T-helper 2 cell treated with Interferon-gamma antibody and Interleukin-4, amounts not matched to agents 100 ng/mL and 5 ng/mL, for 36 hours (primary cell): ENCODE data around the gene MPI. TPM values are rescaled to one million over a fixed set of nuclear protein-coding genes. Genes with fewer than 3 reads are reported as not detected.

ENCODE experiments used
- intact Hi-C: fragments of 100-400 bp; cut with micrococcal nuclease; formaldehyde crosslinking; loops from one replicate; pipeline ENCODE4 v1.15.1; 2023
- total RNA-seq: library from RNA; stranded (reverse); gene quantifications from 2 replicates; pipeline ENCODE4 v1.2.3, GENCODE V29; 2022

The MPI gene, protein sequence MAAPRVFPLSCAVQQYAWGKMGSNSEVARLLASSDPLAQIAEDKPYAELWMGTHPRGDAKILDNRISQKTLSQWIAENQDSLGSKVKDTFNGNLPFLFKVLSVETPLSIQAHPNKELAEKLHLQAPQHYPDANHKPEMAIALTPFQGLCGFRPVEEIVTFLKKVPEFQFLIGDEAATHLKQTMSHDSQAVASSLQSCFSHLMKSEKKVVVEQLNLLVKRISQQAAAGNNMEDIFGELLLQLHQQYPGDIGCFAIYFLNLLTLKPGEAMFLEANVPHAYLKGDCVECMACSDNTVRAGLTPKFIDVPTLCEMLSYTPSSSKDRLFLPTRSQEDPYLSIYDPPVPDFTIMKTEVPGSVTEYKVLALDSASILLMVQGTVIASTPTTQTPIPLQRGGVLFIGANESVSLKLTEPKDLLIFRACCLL
- total RNA-seq, result 67.2 and 69.0 TPM in 2 replicates

DNA sequence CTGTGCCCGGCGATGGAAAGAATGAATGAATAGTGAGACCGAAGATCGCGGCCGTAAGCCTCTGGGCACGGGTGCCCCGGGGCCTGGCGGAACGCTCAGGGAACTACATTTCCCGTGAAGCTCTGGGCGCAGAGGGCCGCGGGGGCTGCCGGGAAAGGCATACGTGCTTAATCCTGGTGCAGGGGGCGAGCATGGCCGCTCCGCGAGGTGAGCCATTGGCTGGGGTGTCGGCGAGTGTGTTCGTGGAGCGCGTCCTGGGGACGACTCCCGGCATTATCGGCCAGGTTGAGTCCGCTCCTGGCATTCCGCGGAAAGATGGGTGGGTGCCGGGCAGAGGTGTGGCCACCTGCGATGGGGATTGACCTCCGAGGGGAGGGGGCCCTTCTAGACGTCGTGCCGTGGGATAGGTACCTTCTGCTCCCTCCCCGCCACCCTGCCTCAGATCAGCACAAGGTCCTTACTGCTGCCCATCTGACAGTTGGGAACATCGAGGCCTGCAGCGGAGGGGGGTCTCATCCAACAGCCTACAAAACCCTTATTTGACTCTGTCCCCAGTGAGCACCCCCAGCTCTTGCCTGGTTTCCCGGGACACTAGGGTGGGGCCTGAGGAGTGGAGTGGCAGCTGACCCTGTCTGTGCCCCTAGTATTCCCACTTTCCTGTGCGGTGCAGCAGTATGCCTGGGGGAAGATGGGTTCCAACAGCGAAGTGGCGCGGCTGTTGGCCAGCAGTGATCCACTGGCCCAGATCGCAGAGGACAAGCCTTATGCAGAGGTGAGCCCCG is at the start of gene MPI:
Gene MPI (plus strand): TSS at position 160 of the 782 bp plus-strand sequence. CDS start 32 bp downstream, at position 192.
- intact Hi-C loops, result loop anchor here (1.0 to 2.0 kb wide), 2 partner anchors 17 kb away; partner anchors contain the start of genes FAM219B and SCAMP2

DNA sequence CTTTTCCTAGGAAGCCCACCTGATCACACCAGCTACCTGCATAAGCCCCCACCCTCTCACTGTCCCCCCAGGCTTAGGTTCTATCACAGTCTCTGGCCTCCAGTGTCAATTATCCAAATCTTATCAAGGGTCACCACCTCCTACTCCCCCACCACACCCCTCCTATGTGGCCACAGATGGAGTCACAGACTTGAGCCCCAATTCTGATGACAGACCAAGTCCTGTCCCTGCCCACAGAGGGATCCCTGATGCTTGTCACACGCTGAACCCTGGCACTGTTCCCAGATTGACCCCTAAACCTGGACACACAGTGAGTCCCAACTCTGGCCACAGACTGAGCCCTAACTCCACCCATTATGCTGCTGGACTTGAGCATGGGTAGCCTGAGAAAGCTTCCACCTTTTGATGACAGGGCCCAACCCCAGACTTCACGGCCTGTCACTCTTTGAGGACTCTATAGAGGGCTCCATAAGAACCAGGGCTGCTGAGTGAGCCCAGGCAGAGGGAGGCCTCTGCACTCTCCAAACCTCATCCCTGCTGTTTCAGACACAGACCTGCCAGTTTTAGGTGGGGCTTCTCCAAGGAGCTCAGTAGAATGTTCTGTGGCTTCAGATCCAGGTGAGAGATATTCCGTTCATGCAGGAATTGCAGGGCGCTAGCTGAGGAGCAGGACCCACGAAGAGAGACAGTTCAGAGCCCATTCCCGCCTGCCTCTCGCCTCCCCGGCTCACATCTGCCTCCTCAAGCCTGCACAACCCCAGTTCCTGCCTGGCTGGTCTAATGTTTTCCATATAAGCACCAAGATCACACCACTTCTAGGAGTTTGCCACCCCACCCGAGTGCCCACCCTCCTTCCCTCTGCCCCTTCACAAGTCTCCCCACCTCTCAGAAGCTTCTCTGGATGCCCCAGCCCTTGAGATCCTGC is 48.7 kb upstream of the MPI start:
- intact Hi-C loops, result no loop called here

DNA sequence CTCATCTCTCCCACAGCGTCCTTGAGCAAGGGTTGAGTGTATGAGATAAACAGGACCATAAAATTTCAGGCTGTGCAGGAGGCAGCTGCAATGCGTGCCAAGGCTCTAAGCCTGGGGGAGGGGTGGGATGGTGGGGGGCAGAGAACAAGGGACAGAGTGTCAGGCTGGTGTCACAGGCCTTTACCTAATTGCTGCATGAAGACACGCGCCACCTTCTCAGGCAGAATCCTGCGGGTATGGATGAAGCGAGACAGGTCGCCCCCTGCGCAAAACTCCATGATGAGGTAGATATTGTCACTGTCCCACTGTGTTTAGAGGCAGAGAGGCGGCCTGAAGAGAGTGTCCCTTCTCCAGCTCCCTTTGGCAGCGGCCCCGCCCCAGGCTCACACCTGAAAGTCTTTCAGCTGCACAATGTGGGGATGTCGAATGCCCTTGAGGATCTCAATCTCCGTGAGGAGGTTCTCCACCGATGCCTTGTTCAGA is 47.9 kb upstream of the MPI start:
- intact Hi-C loops, result loop anchor here (2.0 kb wide), 3 partner anchors 61 to 71 kb away; partner anchors contain the start of gene FAM219B

DNA sequence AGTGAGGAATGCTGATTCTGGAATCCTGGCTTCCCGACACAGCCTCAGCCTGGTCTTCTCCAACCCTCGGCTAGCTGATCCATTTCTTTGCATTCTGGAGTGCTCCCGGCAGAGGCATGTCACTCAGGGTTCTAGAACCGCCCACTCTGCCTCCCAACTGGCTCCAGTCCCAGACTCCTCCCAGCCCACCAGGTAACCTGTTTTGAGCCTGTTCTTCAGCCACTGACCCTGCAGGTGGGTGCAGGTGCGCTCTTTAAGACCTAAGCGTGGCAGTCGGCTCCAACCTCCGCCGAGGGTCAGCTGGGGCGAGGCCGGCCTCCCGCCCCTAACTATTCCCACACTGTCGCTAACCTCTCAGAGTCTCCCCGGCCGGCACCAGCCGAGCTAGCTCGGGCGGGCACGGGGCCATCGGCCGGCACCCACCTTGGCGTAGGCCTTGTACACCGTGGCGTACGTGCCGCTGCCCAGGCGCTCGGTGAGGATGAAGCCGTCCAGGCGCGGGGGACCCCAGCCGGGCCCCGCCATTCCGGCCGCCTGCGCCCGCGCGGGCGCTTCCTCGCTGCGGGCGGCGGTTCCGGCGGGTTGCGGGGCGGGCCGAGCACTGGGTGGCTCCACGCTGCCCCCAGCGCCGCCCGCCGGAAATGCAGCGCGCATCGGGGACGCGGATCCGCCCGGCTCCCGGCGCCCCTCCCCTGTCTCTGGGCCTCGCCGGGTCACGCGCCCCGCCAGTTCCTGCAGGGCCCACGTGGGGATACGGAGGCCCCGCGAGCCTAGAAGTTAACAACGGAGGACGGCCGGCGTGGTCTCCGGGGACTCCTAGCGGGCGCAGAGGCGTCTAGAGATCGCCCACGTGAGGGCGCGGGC is 47.0 kb upstream of the MPI start, which contains the start of gene ULK3:
Gene ULK3 (minus strand): TSS at position 576 of the 864 bp plus-strand sequence. CDS start 51 bp downstream, at position 525.
- intact Hi-C loops, result loop anchor here (1.0 to 2.0 kb wide), 5 partner anchors 27 to 95 kb away; partner anchors contain the start of genes COX5A and FAM219B

DNA sequence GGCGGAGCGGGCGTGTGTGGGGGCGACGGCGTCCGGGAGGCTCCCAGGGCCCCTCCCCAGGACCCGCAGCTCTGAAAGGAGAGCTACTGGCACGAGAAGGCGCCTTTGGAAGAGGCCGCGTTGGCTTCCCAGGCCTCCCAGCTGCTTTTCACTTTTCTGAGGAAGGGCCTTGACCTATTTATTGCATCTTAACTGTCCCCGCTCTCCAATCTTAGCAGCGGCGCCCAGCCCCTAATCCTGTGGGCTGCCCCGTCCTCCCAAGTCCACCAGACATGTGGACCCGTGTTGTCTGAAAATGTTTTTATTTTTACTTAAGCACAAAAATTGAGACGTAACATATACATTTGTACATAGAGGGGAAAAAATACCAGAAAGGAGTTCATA is 46.4 kb upstream of the MPI start:
- intact Hi-C loops, result loop anchor here (1.0 to 2.0 kb wide), 5 partner anchors 27 to 95 kb away; partner anchors contain the start of genes COX5A and FAM219B

DNA sequence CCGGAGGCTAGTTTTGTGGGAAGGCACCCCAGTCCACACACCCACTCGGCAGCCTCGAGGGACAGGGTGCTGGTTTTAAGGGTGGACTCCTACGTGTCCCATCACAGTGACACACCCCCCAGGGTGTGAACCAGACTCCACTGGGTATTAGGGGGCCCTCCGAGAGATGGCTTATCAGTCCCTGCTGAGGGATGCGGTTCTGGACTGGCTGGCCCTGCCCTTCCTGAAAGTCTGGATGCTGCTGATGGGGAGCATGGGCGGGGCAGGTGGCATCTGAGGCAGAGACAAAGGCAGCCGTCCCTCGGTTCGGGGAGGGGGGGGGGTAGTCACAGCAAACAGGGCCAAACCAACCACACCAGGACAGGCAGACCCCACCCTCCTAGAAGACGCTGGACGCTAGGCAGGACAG is 45.9 kb upstream of the MPI start:
- intact Hi-C loops, result loop anchor here (1.0 to 2.0 kb wide), 5 partner anchors 26 to 94 kb away; partner anchors contain the start of genes COX5A and FAM219B

DNA sequence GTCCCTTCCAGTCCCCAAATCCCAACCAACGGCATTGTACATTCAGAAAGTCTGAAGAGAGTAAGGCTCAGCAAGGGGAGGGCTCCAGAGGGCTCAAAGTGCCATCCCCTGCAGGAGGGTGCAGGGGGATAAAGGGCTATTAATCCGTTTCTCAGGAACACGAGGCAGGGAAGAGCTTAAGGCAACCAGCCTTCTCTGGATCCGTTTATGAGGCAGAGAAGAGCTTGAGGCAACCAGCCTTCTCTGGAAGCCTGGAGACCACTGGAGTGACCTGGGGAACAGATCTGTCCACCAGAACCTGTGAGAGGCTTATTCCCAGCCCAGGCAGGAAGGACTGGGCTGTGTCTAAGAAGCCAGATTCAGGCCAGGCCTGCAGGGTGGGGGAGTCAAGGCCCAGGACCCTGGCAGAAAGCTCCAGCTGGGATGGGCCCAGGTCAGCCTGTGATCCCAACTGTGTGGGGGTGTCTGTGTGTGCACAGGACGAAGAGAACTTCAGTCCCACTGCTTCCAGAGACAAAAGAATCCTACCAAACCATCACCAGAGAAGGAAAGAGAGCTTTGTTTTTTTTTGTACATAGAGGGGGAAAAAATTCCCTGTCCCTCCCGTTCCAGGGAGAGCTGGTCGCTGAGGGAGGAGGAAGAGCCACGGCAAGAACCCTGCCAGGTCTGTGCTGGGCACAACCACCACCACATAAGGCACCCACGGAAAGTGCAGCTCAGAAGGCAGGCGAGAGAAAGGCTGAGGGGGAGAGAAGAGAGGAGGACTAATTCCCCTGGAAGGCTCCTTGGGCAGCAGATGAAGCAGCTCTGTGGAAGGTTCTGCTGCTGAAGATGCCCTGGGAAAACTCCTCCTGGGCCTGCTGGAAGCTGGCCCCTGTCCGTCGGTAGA is 45.3 kb upstream of the MPI start:
- intact Hi-C loops, result loop anchor here (1.0 kb wide), 1 partner anchor 29 kb away; the partner anchor contains the start of gene SCAMP2

DNA sequence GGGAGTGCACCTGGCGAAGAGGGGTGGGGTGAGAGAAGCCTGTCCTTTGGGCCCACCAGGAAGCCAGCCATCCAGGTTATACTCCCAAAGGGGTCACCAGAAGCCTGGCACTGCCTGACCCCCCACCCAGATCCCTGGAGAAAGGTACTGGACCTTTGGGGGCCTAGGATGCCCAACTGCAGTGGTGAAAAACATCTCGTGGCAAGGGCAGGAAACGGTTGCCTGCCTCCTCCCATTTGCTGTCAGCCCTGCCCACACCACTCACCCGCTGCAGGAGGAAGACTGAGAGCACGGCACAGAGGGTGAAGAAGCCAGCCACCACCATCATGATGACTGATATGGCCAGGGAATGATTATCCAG is 44.7 kb upstream of the MPI start:
- intact Hi-C loops, result loop anchor here (1.0 kb wide), 1 partner anchor 28 kb away; the partner anchor contains the start of gene SCAMP2

DNA sequence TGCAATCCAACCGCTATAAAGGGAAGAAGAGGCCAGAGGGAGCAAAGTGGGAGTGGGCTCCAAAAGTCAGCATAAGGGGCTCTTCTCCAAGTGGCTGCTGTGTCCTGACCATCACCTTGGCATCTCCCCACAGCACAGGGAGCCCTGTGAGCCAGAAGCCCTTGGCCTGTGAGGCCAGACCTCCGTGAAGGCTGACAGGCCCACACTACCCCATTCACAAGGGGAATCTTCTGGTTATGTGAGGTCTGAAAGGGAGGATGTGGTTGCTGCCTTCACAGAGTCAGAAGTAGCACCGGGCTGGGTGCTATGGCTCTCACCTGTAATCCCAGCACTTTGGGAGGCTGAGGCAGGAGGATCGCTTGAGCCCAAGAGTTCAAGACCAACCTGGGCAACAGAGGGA is 44.3 kb upstream of the MPI start:
- intact Hi-C loops, result loop anchor here (1.0 kb wide), 1 partner anchor 28 kb away; the partner anchor contains the start of gene SCAMP2

DNA sequence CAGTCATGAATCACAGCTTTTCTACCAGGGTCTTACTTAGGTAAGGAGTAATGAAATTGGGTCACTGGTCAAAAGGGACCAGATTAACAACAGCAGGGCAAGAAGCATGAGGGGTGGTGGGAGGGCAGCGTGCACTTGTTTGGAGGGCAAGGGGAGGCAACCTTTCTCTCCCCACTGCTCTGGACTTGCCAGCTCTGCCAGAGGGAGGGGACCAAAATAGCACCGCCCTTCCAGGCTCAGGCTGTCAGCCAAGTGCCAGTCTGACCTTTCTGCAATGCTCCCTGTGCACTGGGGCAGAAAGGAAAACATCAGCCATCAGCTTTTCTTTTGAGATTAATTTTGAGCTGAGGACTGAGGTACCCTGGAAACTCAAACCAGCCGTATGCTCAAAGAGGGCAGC is 42.4 kb upstream of the MPI start:
- intact Hi-C loops, result no loop called here

DNA sequence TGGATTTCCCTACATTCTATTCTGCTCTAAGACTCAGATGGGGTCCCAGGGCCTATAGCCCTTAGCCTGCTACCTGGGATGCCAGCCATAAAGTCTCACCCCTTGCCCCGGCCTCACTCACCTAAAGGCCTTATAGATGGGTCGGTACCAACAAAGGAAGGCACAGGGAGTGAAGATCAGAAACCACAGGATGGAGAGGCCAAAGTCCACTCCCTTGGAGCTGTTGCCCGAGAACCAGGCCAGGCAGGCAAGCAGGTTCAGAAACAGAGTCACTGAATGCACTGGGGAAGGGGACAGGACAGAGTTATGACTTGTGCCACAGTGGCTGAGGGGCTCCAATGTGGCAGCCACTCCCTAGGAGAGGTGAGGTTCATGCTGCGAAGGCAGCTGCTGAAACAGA is 39.4 kb upstream of the MPI start:
- intact Hi-C loops, result no loop called here

DNA sequence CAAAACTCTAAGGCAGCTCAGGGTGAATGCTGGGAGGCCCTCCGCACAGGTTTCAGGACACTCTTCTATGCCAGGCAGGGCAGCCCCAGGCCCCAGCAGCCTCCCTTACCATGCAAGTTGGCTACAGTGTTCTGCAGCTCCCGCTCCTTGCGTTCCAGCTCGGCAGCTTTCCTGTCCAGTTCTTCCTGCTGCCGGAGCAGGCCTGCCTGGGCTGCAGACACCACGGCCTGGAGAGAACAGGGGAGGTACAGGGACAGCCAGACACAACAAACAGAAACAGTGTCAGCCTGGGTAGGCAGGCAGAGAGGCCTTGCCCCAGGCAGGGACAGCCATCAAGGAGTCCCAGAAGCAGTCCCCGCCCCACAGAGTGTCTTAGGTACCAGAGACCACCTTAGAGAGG is 37.9 kb upstream of the MPI start:
- intact Hi-C loops, result no loop called here

DNA sequence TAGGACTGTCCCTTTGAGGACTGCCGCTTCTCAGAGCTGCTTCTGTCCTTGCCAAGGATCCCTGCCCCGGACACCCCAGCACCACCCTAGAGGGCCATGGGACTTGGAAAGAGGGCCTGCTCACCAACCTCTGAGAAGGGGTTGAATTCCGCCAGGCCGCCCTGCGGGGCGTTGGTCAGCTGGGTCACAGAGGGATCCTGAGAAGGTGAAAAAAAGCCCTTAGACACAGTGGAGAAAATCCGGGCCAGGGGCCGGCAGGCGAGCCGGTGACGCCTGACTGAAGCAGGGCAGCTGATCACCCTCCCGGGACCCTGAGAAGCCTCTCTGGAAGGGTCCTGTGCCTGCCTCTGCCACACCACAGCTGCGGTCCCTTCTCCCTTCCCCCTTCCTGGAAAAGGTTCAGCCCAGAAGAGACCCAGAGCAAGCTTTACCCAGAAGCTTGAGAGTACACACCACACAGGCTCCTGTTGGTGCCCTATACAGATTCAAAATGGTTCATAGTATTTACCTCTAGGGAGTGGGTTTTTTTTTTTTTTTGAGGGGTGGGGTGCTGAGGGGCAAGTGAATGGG is 35.3 kb upstream of the MPI start:
- intact Hi-C loops, result no loop called here

DNA sequence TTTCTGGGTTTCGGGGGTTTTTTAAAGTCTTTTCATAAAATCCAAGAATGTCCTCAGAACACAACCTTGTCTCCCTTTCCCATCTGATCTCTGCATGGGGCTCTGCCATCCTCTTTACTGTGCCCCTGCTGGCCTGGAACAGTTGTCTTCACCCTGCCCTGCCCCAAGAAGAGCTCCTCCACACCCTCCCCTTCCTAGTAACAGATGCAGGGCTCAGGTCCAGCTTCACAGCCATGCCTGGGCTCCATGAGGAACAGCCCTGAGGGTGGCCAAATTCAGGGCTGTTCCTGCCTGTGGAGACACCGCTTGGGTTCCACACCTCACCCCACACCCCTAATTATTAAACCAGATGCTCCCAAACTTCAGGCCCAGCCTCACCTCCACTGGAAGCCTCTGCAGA is 34.0 kb upstream of the MPI start:
- intact Hi-C loops, result no loop called here

DNA sequence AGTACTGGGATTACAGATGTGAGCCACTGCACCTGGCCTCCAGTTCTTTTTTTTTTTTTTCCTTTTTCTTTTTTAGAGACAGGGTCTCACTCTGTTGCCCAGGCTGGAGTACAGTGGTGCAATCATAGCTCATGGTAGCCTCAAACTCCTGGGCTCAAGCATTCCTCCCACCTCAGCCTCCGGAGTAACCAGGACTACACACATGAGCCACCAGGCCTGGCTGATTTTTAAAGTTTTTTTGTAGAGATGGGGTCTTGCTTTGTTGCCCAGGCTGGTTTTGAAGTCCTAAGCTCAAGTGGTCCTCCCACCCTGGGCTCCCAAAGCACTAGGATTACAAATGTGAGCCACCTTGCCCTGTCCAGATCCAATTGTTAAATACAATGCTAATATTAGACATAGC is 33.3 kb upstream of the MPI start:
- intact Hi-C loops, result no loop called here

DNA sequence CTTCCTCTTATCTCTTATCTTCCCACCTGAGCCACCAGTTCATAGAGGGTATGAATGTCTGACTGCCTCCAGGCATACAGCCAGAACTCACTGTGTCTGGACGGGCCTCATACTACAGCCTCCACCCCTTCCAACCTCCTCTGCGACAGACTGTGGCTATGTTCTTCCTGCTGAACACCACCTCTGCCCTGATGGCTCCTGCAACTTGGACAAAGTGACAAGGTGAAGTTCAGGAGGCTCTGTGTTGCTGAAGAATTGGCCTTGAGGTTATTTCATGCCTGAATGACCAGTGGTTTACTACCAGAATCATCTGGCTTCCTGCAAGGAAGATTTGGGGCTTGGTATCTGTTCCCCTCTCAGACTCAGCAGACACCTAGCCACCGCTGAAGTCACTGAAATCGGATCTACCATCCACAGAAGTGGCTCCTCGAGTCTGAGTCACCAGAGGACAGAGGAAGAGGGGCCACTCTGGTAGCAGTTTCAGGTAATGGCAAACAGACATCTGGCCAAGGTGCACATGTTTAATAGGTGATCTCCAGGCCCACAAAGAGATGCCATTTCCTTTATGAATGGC is 32.7 kb upstream of the MPI start:
- intact Hi-C loops, result no loop called here

DNA sequence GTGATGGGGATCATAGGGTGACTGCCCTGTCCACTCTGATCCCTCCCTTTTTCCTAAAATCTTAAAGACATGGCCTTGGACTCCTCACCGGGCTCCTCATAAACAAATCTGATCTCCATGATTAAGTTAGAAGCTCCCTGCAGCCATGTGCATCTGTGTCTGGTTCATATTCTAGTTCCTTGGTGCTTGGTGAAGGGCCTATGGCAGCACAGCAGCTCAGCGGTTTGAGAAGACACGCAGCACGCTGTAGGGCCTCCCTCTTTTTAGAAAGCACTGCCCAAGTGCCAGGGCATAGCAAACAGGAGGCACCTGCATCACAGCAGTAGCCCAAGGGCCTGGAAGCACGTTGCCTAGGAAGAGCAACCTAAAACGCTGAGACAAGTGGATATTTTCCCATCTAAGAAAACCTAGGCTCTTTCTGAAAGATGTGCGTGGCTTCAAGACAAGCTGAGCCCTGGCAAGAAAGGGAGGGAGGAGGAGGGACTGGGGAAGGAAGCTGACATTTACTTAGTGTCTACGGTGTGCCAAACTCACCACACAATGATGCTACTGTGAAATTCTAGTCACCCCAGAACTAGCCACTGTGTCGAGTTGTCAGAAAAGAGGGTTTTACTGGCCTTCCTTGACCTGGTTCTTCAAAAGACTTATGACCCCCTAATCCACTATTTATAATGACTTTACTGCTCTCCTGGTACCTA is 32.0 kb upstream of the MPI start:
- intact Hi-C loops, result no loop called here
